Loucy (cell line): ENCODE measurements around the gene IGF2BP3.

ENCODE experiments used
- CTCF ChIP-seq: fragments of 200-600 bp; sonication (generic); conservative IDR thresholded peaks from 2 replicates; pipeline ENCODE4 v1.5.1; 2014; ENCODE audit warnings: mild to moderate bottlenecking, antibody characterized with exemption, low read length
- EZH2phosphoT487 ChIP-seq: fragments of 200-600 bp; IDR thresholded peaks from 2 replicates; pipeline ENCODE4 v1.6.1; 2018; ENCODE audit warnings: antibody characterized with exemption, mild to moderate bottlenecking, moderate library complexity, borderline replicate concordance

- TF ChIP-seq CTCF (no peak), EZH2phosphoT487 (no peak)
Measured at GRCh38 chr7:23358152-23358674, 112.1 kb downstream of the IGF2BP3 start.
